GM12891 (cell line): ENCODE results near the gene DZIP1L.

Experiments used
- POLR2A ChIP-seq: IDR thresholded peaks from 2 replicates; pipeline ENCODE4 v1.6.1; 2011; ENCODE audit warnings: low read depth, low read length, control low read depth
- POLR2AphosphoS5 ChIP-seq: IDR thresholded peaks from 2 replicates; pipeline ENCODE4 v1.6.1; 2011; ENCODE audit warnings: low read depth, low read length, control low read depth
- POU2F2 ChIP-seq: IDR thresholded peaks from 2 replicates; pipeline ENCODE4 v1.6.1; 2011; ENCODE audit warnings: low read depth, mild to moderate bottlenecking, control low read depth, low read length, moderate library complexity
- TAF1 ChIP-seq: IDR thresholded peaks from 2 replicates; pipeline ENCODE4 v1.6.1; 2011; ENCODE audit warnings: low read depth, low read length, control low read depth

DNA sequence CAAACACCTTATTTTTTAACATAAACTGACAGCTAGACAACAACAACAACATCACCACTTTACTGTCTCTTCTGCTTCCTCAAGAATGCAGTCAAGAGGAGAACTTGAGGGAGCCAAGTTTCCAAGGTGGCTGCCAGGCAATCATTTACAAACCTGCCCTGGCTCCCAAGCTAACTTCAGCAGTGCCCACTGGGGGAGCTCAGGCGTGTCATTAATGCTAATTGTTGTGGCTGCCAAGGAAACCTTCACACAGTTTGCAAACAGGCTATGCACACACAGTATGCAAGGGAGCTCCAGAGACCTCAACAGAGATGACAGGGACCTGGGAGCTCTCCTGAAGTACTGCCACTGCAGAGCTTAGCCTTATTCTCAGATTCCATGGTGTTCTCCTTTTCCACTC lies 2.1 kb downstream of the DZIP1L start:
- TF ChIP-seq POLR2A: no peak
- no peak for TF ChIP-seq TAF1
- no peak for TF ChIP-seq POLR2AphosphoS5
- TF ChIP-seq POU2F2: no peak
